Muscle layer of duodenum (tissue), 2 donors: ENCODE results near the gene ZNF133.

Source experiments
- H3K27ac ChIP-seq: one replicate; pipeline ENCODE4 v1.7.0; 2013; ENCODE audit warnings: mild to moderate bottlenecking, low read length
- H3K27me3 ChIP-seq: one replicate; pipeline ENCODE4 v1.7.0; 2013; ENCODE audit warnings: low read depth, mild to moderate bottlenecking, control low read depth, low read length
- H3K36me3 ChIP-seq, 2 donors: one replicate each; pipeline ENCODE4 v1.7.0; 2013; ENCODE audit warnings: low read length in 2 of 2, control low read depth in 1 of 2, mild to moderate bottlenecking in 1 of 2; ENCODE audit not compliant: insufficient read depth in 2 of 2, control insufficient read depth in 1 of 2
- H3K4me1 ChIP-seq, 2 donors: one replicate each; pipeline ENCODE4 v1.7.0; 2013; ENCODE audit warnings: low read length in 2 of 2, mild to moderate bottlenecking in 2 of 2, control low read depth in 1 of 2, moderate library complexity in 1 of 2; ENCODE audit not compliant: insufficient read depth in 2 of 2, control insufficient read depth in 1 of 2
- H3K4me3 ChIP-seq, 2 donors: one replicate each; pipeline ENCODE4 v1.7.0; 2013; ENCODE audit warnings: low read length in 2 of 2, low read depth in 1 of 2, mild to moderate bottlenecking in 1 of 2
- H3K9me3 ChIP-seq, 2 donors: one replicate each; pipeline ENCODE4 v1.7.0; 2013; ENCODE audit warnings: low read length in 2 of 2, control low read depth in 1 of 2, mild to moderate bottlenecking in 1 of 2; ENCODE audit not compliant: control insufficient read depth in 1 of 2
- donor health status: healthy.

ZNF133 gene

DNA sequence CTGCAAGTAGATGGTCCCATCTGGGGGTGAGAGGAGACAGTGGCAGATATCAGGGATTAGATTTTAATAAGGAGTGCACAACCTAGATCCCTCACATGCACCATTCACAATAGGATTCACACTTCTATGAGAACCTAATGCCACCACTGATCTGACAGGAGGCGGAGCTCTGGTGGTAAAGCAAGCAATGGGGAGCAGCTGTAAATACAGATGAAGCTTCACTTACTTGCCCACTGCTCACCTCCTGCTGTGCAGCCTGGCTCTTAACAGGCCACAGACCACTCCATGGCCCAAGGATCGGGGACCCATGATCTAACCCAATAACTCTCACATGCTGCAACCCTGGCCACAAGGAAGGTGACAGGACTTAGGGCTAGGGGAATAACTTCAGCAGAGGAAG lies 75.4 kb downstream of the ZNF133 start:
- Histone ChIP-seq H3K4me3 (no peak overlapping the region), H3K27me3 (no peaks in the 10 kb centered on the region), H3K4me1 (no peaks in the 10 kb centered on the region), H3K9me3 (no peaks in the 10 kb centered on the region), H3K27ac (no peak overlapping the region), H3K36me3 (no peaks in the 10 kb centered on the region)

DNA sequence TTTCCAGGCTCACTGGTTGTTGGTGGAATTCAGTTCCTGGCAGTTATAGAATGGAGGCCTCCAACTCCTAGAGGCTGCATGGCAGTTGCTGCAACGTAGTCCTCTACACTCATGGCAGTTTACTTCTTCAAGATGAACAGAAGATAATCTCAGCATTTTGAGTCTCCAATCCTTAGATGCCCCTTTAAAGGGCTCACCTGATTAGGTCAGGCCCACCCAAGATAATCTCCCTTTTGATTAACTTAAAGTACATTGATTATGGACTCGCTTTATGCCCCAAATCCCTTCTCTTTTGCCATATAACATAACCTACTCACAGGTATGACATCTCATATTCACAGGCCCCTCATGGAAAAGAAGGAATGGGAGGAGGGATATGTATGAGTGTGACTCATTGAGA lies 76.4 kb downstream of the ZNF133 start:
- Histone ChIP-seq H3K36me3 (no peaks in the 10 kb centered on the region), H3K27ac (no peak overlapping the region), H3K27me3 (no peaks in the 10 kb centered on the region), H3K9me3 (no peaks in the 10 kb centered on the region), H3K4me1 (no peaks in the 10 kb centered on the region), H3K4me3 (no peak overlapping the region)
